Panc1 (cell line): ENCODE data around the gene KRTAP4-16. TPM values are rescaled to one million over a fixed set of nuclear protein-coding genes. Genes with fewer than 3 reads are reported as not detected.
"Not testable (repeated sequence)": the region's sequence is repeated elsewhere in the genome, so short reads cannot be mapped to it uniquely, and the experiment has no call there.

Experiments
- ATAC-seq: fragments of 200-7000 bp; cut with Tn5 transposase; 2 replicates; pipeline ENCODE4 v1.9.1; 2020; ENCODE audit warnings: mild to moderate bottlenecking, moderate library complexity
- BruUV-seq: library from RNA; stranded (reverse); fragments of 400-500 nt; replicated peaks from 2 replicates; lab custom pipeline; 2021; lab: Mats Ljungman, UMichigan
- CTCF ChIA-PET: fragments of 300-600 bp; sonication (Branson Sonifier 250); formaldehyde crosslinking; loops from one replicate; lab custom pipeline; 2022; ENCODE audit warnings: antibody characterized with exemption; lab: Charles Lee
- POLR2A ChIA-PET: fragments of 300-600 bp; sonication (Branson Sonifier 250); formaldehyde crosslinking; loops from one replicate; lab custom pipeline; 2022; ENCODE audit warnings: antibody characterized with exemption; lab: Charles Lee
- DNase-seq: peaks from one replicate; pipeline ENCODE4 v3.0.0-alpha.2; 2010; ENCODE audit warnings: low read depth, low spot score
- H3K27ac ChIP-seq: 2 replicates; pipeline ENCODE4 v1.5.1; 2011; ENCODE audit warnings: mild to moderate bottlenecking, low read length, inconsistent platforms
- H3K27me3 ChIP-seq: fragments of 200-500 bp; sonication (Bioruptor generic); 2 replicates; pipeline ENCODE4 v1.6.0; 2014; ENCODE audit warnings: low read length, inconsistent platforms; ENCODE audit not compliant: control insufficient read depth, insufficient read depth
- H3K36me3 ChIP-seq: fragments of 200-500 bp; sonication (Bioruptor generic); 2 replicates; pipeline ENCODE4 v1.5.1; 2014; ENCODE audit warnings: inconsistent platforms, mild to moderate bottlenecking, low read length, moderate library complexity; ENCODE audit not compliant: control insufficient read depth, insufficient read depth
- H3K4me1 ChIP-seq: 2 replicates; pipeline ENCODE4 v1.5.1; 2011; ENCODE audit warnings: inconsistent platforms, mild to moderate bottlenecking, low read length, moderate library complexity; ENCODE audit not compliant: control insufficient read depth, insufficient read depth
- H3K4me3 ChIP-seq, 2 experiments: 2 replicates each; pipeline ENCODE4 v1.5.1; 2011 to 2012; ENCODE audit warnings: low read depth in 2 of 2, low read length in 2 of 2, mild to moderate bottlenecking in 2 of 2, inconsistent platforms in 1 of 2, moderate library complexity in 1 of 2
- H3K9me3 ChIP-seq: fragments of 200-500 bp; sonication (Bioruptor generic); 2 replicates; pipeline ENCODE4 v1.5.1; 2014; ENCODE audit warnings: low read depth, mild to moderate bottlenecking, inconsistent platforms, low read length, moderate library complexity; ENCODE audit not compliant: control insufficient read depth, insufficient read depth
- CTCF ChIP-seq: fragments of 450-650 bp; IDR thresholded peaks from 2 replicates; pipeline ENCODE4 v1.5.1; 2017; ENCODE audit warnings: mild to moderate bottlenecking
- POLR2AphosphoS5 ChIP-seq: IDR thresholded peaks from 2 replicates; pipeline ENCODE4 v1.6.1; 2012; ENCODE audit warnings: mild to moderate bottlenecking, low read depth, low read length, moderate library complexity
- REST ChIP-seq, 2 experiments: IDR thresholded peaks; 2 replicates each; pipeline ENCODE4 v1.6.1; 2011 to 2012; ENCODE audit warnings: low read depth in 2 of 2, control low read depth in 1 of 2, low read length in 1 of 2, mild to moderate bottlenecking in 1 of 2, moderate library complexity in 1 of 2; ENCODE audit not compliant: insufficient read depth in 1 of 2
- SIN3A ChIP-seq: IDR thresholded peaks from 2 replicates; pipeline ENCODE4 v1.6.1; 2012; ENCODE audit warnings: low read depth, mild to moderate bottlenecking, low read length, moderate library complexity, borderline replicate concordance; ENCODE audit not compliant: insufficient read depth
- TCF7L2 ChIP-seq: IDR thresholded peaks from 2 replicates; pipeline ENCODE4 v1.6.1; 2011; ENCODE audit warnings: mild to moderate bottlenecking, low read depth, low read length, inconsistent platforms
- in situ Hi-C: cut with HindIII; loops from 2 replicates; pipeline ENCODE4 v1.10.0; 2016; ENCODE audit warnings: low sequenced_read_pairs, low pct_unique_long_range_greater_than_20kb
- intact Hi-C: fragments of 100-400 bp; cut with micrococcal nuclease; formaldehyde crosslinking; loops from one replicate; pipeline ENCODE4 v1.10.0; 2022; ENCODE audit not compliant: unreplicated experiment
- total RNA-seq: library from RNA; stranded (reverse); gene quantifications from one replicate; pipeline ENCODE4 v1.2.1, GENCODE V29; 2021; ENCODE audit not compliant: unreplicated experiment

KRTAP4-16 gene
- total RNA-seq, 1 experiment from 2014 or later = not detected

- no peak for ATAC-seq
- Histone ChIP-seq H3K36me3 (no peaks in the 10 kb centered on the region), H3K27me3 (no peaks in the 10 kb centered on the region), H3K4me3 (no peak overlapping the region), H3K27ac (no peak overlapping the region), H3K4me1 (no peaks in the 10 kb centered on the region), H3K9me3 (peaks cover 10% of the 10 kb centered on the region; the same call in 1 of the 2 replicates)
- ChIA-PET POLR2A (no interaction called here), CTCF (no interaction called here)
- no peak for TF ChIP-seq SIN3A
- no TSS peak for BruUV-seq
- no peak for DNase-seq
- in situ Hi-C loops = no loop called here
- intact Hi-C loops = no loop called here
Observed at GRCh38 chr17:41111151-41111885, 9.3 kb upstream of the KRTAP4-16 start.

- ATAC-seq, in situ Hi-C loops, intact Hi-C loops, POLR2A ChIA-PET, CTCF ChIA-PET, H3K4me1 ChIP-seq, H3K27me3 ChIP-seq, H3K36me3 ChIP-seq, H3K27ac ChIP-seq, H3K4me3 ChIP-seq, H3K9me3 ChIP-seq, BruUV-seq, DNase-seq: not testable (repeated sequence)
Observed at GRCh38 chr17:41108728-41109386, 6.8 kb upstream of the KRTAP4-16 start.

GRCh38 chr17:41107941-41108450, 6.0 kb upstream of the KRTAP4-16 start:
- Histone ChIP-seq H3K36me3 (no peaks in the 10 kb centered on the region), H3K9me3 (peaks cover 10% of the 10 kb centered on the region; the same call in 1 of the 2 replicates), H3K27me3 (no peaks in the 10 kb centered on the region), H3K4me3 (no peak overlapping the region), H3K4me1 (no peaks in the 10 kb centered on the region), H3K27ac (no peak overlapping the region)
- ChIA-PET CTCF (no interaction called here), POLR2A (no interaction called here)
- intact Hi-C loops (no loop called here), in situ Hi-C loops (no loop called here)
- ATAC-seq = no peak
- TF ChIP-seq TCF7L2 (no peak), POLR2AphosphoS5 (no peak), CTCF (no peak), SIN3A (no peak), REST (IDR thresholded peaks at IDR 0.05; ENCODE audit: insufficient read depth in 1 of 2, low read depth in 2 of 2, low read length in 1 of 2) (no peak)
- DNase-seq = no peak
- BruUV-seq = no TSS peak

GRCh38 chr17:41105347-41105746, 3.3 kb upstream of the KRTAP4-16 start, which contains the start of gene KRTAP4-9:
Gene KRTAP4-9, plus strand, starts transcription at chr17:41105389. Its CDS starts 0 bp downstream, at chr17:41105389.
- DNase-seq, H3K4me1 ChIP-seq, ATAC-seq, H3K36me3 ChIP-seq, H3K27me3 ChIP-seq, POLR2A ChIA-PET, BruUV-seq, H3K9me3 ChIP-seq, H3K4me3 ChIP-seq, intact Hi-C loops, in situ Hi-C loops, CTCF ChIA-PET, H3K27ac ChIP-seq: not testable (repeated sequence)
